ENCODE results near the gene SLC22A23.

The SLC22A23 gene

GRCh38 chr6:3447005-3447404 is 9.8 kb downstream of the SLC22A23 start:
- in situ Hi-C loops (cut with MboI; ENCODE audit: low sequenced_read_pairs), result no loop called here

DNA sequence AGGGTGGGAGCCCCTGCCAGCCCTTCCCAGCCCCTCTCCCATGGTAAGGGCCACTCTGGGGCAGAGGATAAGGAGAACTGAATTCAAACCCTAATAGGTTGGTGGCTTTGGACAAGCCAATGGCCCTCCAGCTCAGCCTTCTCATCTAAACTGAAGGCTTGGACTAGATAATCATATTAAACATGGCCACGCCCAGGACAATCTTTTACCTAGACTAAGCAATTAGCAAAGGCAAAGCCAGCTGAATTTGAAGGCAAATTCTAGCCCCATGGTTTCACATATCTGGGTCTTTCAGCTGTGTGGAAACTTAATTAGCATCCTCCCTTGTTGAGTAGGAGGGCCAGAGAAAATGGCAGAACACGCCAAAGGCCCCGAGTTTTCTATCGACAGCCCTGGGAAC is 10.7 kb downstream of the SLC22A23 start:
- in situ Hi-C loops (cut with MboI; ENCODE audit: low sequenced_read_pairs), result no loop called here

- in situ Hi-C loops (cut with MboI; ENCODE audit: low sequenced_read_pairs), result no loop called here
These were observed 12.4 kb downstream of the SLC22A23 start for GRCh38 chr6:3444276-3445088.

- in situ Hi-C loops (cut with MboI; ENCODE audit: low sequenced_read_pairs), result no loop called here
These were observed 13.7 kb downstream of the SLC22A23 start for GRCh38 chr6:3443221-3443515.

- in situ Hi-C loops (cut with MboI; ENCODE audit: low sequenced_read_pairs), result no loop called here
These were observed 14.2 kb downstream of the SLC22A23 start for GRCh38 chr6:3442431-3443220.

GRCh38 chr6:3440911-3441310 is 15.9 kb downstream of the SLC22A23 start:
- in situ Hi-C loops (cut with MboI; ENCODE audit: low sequenced_read_pairs), result no loop called here

DNA sequence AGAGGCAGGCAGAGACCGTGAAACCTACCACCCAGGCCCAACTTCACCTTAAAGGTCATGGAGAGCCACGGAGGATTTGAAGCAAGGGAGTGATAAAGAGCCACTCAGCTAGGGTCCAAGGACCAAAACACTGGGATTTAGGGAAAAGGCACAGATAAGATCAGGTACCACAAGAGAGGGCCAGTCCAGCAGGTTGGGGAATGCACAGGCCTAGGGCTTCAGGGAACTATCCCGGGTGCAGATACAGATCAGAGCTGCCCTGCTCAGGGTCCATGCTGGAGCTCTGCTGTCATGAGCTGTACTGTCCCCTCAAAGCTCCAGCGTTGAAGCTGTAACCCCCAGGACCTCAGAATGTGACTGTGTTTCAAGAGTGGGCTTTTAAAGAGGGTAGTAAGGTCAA is 16.9 kb downstream of the SLC22A23 start:
- in situ Hi-C loops (cut with MboI; ENCODE audit: low sequenced_read_pairs), result no loop called here

DNA sequence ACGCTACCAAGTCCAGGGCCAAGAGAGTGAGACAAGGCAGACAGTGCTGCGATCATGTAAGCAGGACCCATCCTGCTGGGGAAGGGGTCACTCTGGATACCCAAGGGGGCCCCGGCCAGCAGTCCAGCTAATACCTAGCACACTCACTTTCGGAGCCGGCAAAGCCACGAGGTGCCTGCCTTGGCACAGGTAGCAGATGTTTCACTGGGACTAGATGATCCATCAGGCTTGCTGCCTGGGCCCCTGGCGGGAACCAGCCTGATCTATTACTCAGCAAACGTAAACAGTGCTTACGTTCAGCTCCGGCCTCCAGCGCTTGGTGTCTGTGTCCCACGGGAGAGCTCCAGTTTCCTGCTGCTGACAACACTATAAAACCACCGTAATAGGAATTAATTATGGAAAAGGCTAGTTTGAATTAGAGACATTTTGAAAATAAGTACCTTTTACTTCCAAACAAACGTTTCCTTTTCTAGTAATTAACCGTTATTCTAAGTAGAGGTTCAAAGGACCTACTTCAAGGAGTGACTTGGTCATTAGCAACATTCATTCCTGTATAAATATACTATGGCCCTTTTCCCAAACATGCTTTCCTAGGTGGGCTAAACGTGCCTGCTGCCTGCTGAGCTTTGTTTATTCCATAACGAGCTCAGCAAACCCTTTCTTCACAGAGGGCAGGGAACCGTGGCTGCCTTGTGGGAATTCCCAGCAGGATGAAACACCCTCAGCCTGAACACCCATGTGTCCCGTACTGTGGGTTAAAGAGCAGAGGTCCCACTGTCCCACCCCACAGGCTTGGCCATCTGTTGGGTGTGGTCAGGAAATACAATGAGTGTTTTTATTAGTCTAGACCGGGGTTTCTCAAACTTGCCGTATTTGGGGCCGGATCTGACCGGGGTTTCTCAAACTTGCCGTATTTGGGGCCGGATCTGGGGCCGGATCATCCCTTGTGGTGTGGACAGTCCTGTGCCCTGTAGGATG is 18.4 kb downstream of the SLC22A23 start:
- in situ Hi-C loops (cut with MboI; ENCODE audit: low sequenced_read_pairs), result no loop called here

GRCh38 chr6:3433005-3433404 is 23.8 kb downstream of the SLC22A23 start:
- in situ Hi-C loops (cut with MboI; ENCODE audit: low sequenced_read_pairs), result no loop called here

DNA sequence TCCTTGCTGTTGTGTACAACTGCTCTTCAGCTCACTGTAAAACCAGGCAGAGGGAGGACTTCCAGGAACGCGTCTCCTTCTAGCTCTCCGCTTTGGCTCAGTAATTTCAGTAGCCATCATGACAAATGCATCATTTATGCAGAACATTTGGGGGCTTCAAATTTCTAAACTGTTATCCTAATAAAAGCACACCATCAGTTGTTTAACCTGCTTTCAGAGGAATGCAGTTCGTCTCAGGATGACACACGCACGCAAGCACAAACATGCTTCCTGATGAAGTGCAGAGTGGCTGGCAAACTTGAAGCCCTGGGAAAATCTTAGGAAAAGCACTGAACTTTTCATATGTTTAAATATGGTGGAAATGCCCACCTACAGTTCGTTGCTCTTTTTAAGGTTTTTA is 24.4 kb downstream of the SLC22A23 start:
- in situ Hi-C loops (cut with MboI; ENCODE audit: low sequenced_read_pairs), result no loop called here

DNA sequence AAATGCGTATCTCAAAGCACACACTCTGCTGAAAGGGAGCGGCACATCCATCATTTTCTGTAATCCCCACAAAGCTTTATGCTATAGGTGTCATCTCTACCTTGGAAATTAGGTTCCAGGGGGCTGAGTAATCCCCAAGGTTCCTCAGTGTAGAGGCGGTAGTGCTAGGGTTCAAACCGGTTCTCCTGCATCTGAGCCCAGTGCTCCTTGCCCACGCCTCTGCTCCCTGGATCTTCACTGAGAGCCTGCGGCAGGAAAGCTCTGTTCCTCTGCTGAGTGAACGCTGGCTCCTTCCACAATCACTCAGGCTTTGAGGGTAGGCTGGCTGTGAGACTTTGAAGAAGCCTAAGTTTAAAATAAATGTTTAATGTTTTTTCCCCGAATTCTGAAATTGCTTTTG is 24.9 kb downstream of the SLC22A23 start:
- in situ Hi-C loops (cut with MboI; ENCODE audit: low sequenced_read_pairs), result no loop called here

- in situ Hi-C loops (cut with MboI; ENCODE audit: low sequenced_read_pairs), result no loop called here
These were observed 27.6 kb downstream of the SLC22A23 start for GRCh38 chr6:3429211-3429610.

DNA sequence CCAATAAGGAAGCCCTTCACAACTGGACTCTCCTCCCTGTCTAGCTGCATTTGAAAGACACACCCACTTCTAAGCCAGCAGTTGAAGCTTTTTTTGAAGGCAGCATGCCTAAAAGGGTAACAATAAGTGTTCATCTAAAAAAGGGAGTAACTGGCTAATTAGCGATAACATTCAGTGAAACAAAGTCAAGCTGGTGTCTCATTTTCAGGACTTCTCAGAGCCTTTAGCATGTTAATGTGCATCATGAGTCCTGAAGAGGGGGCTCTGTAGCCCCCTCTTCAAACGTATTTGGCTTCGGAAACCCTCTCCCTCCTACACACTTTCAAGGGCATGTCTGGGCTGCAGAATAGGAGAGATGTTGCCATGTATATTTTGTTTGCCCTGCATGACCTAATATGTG is 28.1 kb downstream of the SLC22A23 start:
- in situ Hi-C loops (cut with MboI; ENCODE audit: low sequenced_read_pairs), result no loop called here

GRCh38 chr6:3428247-3428646 is 28.6 kb downstream of the SLC22A23 start:
- in situ Hi-C loops (cut with MboI; ENCODE audit: low sequenced_read_pairs), result no loop called here

DNA sequence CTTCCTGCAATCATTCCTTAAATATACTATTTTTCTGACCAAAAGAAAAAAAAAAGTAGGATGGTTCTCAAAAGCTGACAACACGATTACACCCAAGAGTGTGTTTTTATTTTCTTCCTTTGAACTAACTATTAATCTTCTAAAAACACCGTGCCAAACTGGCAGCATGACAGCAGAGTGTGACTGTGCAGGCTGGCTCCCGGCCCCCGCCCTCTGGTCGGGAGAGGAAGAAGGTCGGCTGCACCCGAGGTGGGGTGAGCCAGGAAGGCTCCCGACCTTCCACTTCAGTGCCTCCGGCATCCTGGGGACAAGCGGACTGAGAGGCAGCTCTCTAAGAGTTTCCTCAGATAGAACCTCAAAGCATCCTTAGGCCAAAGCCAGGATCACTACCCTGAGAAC is 29.2 kb downstream of the SLC22A23 start:
- in situ Hi-C loops (cut with MboI; ENCODE audit: low sequenced_read_pairs), result no loop called here

DNA sequence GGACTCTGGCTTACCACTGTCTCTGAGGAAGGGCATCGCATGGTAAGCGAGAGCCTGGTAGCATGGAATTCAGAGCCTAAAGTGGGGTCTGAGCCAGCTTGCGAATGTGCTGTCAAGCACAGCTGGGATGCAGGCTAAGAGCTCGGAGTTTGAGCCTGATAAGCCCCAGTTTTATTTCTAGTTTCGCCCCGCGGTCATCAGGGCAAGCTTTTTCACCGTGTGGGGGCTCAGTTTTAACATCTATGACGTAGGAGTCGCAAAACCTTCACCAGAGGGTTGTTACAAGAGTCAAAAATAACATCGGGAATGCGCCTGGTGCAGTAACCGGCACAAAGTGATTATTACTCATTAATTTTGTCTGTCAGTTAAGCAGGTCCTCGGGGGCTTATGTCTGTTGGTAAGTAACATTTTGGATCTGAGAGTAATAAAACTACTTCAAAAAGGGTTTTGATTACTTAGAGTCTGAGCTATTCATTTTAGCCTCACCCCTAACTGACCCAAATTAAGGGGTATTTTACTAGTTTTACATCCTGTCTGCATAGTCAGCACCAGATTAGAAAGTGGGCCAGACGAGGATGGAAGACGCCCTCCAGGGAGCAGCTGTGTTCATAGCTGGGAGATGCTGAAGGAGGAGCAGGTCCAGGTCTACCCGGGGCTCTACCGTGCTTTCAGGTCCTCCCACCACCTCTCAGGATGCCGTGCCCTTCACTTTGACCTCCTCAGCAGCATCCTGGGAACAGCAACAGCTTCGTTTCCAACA is 29.7 kb downstream of the SLC22A23 start:
- in situ Hi-C loops (cut with MboI; ENCODE audit: low sequenced_read_pairs), result no loop called here

GRCh38 chr6:3426091-3426926 is 30.5 kb downstream of the SLC22A23 start:
- in situ Hi-C loops (cut with MboI; ENCODE audit: low sequenced_read_pairs), result no loop called here

DNA sequence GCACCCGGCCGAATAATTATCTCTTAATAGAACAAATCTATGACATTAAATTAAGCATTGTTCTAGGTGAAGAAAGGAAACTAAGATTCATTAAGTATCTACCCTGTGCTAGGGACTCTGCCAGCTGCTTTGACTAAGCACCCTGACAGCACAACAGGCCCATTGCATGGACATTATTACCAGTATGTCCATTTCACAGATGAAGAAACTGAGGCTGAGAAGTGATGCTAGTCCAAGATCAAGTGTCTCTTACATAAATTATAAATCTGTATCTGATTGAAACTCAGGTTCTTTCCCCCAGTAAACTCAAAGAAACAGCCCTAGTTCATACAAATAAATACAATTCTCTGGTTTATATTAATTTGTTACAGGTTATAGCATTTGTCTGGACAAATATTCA is 31.3 kb downstream of the SLC22A23 start:
- in situ Hi-C loops (cut with MboI; ENCODE audit: low sequenced_read_pairs), result no loop called here

DNA sequence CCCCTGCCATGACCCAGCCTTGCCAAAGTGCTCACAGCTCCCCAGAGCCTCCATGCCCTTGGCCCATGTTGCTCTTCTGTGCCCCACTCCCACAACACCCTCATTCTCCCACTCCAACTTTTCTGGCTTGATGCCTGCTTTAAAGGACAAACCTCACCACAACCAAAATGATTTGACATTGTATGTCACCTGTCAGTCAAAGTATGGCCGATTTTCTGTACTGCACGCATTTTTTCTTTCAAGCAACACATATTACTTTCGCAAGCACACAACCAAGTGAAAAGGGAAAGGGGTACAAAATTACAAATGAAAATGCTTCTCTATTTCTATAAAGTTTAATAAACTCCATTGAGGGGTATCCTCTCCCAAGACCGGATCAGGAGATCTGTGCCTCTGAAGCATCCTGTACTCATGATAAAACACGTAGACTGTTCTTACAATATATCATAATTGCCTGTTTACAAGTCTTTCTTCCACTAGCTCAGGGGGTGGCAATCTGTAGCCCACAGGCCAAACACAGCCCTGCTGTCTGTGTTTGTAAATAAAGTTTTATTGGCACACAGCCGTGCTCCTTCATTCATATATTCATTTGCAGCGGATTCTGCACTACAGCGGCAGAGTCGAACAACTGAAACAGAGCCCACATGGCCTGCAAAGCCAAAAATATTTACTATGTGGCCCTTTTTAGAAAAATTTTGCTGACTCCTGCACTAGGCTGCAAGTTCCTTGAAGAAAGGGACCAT is 32.5 kb downstream of the SLC22A23 start:
- in situ Hi-C loops (cut with MboI; ENCODE audit: low sequenced_read_pairs), result no loop called here
